HepG2 (cell line): Measurements from ENCODE around the gene ADGRL3.

Experiments
- ATF2 ChIP-seq: sonication (generic); formaldehyde crosslinking; IDR thresholded peaks from 2 replicates; pipeline ENCODE4 v1.4.0; 2020; ENCODE audit warnings: missing genetic modification reagents
- CHD2 ChIP-seq: IDR thresholded peaks from 2 replicates; pipeline ENCODE4 v1.6.1; 2011; ENCODE audit warnings: low read depth, low read length, improper control_type of control experiment
- DPF2 ChIP-seq: sonication (generic); formaldehyde crosslinking; IDR thresholded peaks from 2 replicates; pipeline ENCODE4 v1.4.0; 2020; ENCODE audit warnings: mild to moderate bottlenecking, low read depth, missing genetic modification reagents, borderline replicate concordance
- JUN ChIP-seq: sonication (generic); formaldehyde crosslinking; IDR thresholded peaks from 2 replicates; pipeline ENCODE4 v1.4.0; 2020; ENCODE audit warnings: mild to moderate bottlenecking, missing genetic modification reagents
- WIZ ChIP-seq: sonication (generic); formaldehyde crosslinking; IDR thresholded peaks from 2 replicates; pipeline ENCODE4 v1.5.1; 2020; ENCODE audit warnings: mild to moderate bottlenecking, missing genetic modification reagents
- ZNF275 ChIP-seq: sonication (generic); formaldehyde crosslinking; IDR thresholded peaks from 2 replicates; pipeline ENCODE4 v1.8.0; 2022; ENCODE audit warnings: missing genetic modification reagents, mild to moderate bottlenecking, inconsistent platforms, borderline replicate concordance
- ZNF660 ChIP-seq: sonication (generic); formaldehyde crosslinking; IDR thresholded peaks from 2 replicates; pipeline ENCODE4 v1.5.1; 2020; ENCODE audit warnings: mild to moderate bottlenecking, low read depth, missing genetic modification reagents, borderline replicate concordance

GRCh38 chr4:61451935-61452334 lies 251.8 kb downstream of the ADGRL3 start:
- TF ChIP-seq DPF2 (CRISPR knock-in tag) (no peak), ZNF660 (CRISPR knock-in tag) (no peak), ZNF275 (no peak), WIZ (CRISPR knock-in tag) (no peak), JUN (CRISPR knock-in tag) (no peak), ATF2 (CRISPR knock-in tag) (no peak), CHD2 (no peak)
